NCI-H2107 treated with DMSO at 0.1 percent for 48 hours (cell line): ENCODE results near the gene G2E3.

ENCODE experiments used
- DNase-seq: peaks from one replicate; lab custom pipeline; 2025; ENCODE audit not compliant: unreplicated experiment; lab: John Stamatoyannopoulos, UW

G2E3 gene

GRCh38 chr14:30648471-30648870 lies 89.5 kb downstream of the G2E3 start:
- DNase-seq = no peak

GRCh38 chr14:30651937-30652336 lies 93.0 kb downstream of the G2E3 start:
- DNase-seq = no peak

GRCh38 chr14:30655124-30655523 lies 96.2 kb downstream of the G2E3 start:
- no peak for DNase-seq

- DNase-seq = no peak
These were observed 96.7 kb downstream of the G2E3 start for GRCh38 chr14:30655658-30656057.

GRCh38 chr14:30656190-30656632 lies 97.3 kb downstream of the G2E3 start:
- no peak for DNase-seq

GRCh38 chr14:30657050-30657449 lies 98.1 kb downstream of the G2E3 start:
- no peak for DNase-seq

- no peak for DNase-seq
These were observed 98.7 kb downstream of the G2E3 start for GRCh38 chr14:30657606-30658163.

- DNase-seq = no peak
These were observed 99.7 kb downstream of the G2E3 start for GRCh38 chr14:30658645-30659044.

- no peak for DNase-seq
These were observed 110.6 kb downstream of the G2E3 start for GRCh38 chr14:30669594-30669993.
